Endothelial cell of hepatic sinusoid (primary cell): Measurements from ENCODE around the gene KIF1B.
"Not testable (repeated sequence)": the region's sequence is repeated elsewhere in the genome, so short reads cannot be mapped to it uniquely, and the experiment has no call there.

Source experiments
- in situ Hi-C: cut with HindIII; loops from 2 replicates; pipeline ENCODE4 v1.10.0; 2017; ENCODE audit warnings: low sequenced_read_pairs

Gene KIF1B

DNA sequence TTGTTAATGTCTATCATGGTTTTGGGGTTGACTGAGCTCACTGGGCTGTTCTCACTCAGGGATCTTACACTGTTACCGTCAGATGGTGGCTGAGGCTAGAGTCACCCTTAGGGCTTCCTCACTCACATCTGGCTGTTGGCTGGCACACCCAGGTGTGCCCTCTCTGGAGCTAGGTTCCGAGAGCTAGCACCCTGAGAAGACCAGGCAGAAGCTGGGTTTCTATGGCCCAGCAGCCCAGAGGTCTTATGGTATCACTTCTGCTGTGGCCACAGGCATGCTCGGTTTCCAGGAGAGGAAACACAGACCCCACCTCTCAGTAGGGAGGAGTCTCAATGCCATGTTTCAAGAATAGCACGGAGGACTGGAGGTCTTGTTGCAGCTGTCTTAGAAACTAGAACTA is 20.7 kb upstream of the KIF1B start:
- in situ Hi-C loops = no loop called here

DNA sequence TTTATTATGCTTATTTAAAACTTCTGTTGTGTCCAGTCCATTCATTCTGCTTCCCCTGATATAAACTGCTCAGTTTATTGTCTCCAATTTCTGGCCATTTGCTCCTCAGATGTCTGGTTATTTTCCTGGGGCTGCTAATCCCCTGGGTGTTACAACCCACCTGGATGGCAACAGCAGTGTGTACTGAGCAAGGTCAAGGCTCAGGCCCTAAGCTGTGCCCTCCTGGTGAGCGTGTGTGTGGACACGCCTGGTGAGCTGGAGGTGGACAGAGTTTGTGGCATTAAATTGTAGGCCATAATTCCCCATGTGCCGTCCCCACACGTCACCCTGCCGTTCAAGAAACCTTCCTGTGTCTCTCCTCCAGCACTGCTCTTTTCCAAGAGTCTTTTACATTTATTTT is 18.1 kb upstream of the KIF1B start:
- in situ Hi-C loops = no loop called here

DNA sequence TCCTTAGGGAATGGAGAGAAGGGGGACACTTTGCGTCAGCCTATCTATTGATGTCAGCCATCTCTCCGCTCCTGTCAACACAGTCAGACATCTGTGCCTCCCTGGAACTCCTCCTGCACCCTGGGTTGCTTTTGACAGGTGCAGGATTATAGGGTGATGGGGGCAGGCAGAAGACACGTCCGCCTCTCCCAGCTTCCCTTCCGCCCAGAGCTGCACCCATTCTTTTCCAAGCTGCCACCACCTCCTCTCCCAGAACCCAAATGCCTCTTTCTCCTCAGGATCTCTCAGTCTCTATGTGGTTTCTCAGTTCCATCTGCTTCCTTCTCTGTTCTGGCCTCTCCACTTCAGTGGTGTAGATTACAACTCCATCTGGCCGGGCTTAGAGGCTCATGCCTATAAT is 17.1 kb upstream of the KIF1B start:
- in situ Hi-C loops = no loop called here

DNA sequence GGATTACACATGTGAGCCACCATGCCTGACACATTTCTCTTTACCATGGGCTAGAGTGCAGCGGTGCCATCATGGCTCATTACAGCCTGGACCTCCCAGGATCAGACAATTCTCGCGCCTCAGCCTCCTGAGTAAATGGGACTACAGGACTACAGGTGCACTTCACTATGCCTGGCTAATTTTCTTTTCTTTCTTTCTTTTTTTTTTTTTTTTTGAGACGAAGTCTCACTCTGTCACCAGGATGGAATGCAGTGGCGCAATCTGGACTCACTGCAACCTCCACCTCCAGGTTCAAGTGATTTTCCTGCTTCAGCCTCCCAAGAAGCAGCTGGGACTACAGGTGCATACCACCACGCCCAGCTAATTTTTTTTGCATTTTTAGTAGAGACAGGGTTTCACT is 14.8 kb upstream of the KIF1B start:
- in situ Hi-C loops = no loop called here

DNA sequence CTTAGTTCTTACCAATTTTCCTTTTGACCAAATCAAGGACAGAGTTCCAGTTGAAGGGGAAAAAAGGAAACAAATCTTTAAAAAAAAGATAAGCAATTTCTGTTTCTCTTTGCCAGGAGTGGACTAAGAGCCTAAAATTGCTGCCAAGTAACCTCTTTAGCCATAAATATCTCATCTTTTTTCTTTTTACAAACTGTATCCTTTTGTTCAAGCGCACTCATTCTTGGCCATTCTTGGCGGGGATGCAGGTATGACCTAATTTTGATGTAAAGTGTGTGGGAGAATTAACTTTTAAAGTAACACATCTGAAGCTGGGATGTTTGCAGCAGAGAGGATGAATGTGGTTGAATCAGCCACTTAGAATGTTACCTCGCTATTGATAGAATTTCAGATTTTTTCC is 13.4 kb upstream of the KIF1B start:
- in situ Hi-C loops = no loop called here

DNA sequence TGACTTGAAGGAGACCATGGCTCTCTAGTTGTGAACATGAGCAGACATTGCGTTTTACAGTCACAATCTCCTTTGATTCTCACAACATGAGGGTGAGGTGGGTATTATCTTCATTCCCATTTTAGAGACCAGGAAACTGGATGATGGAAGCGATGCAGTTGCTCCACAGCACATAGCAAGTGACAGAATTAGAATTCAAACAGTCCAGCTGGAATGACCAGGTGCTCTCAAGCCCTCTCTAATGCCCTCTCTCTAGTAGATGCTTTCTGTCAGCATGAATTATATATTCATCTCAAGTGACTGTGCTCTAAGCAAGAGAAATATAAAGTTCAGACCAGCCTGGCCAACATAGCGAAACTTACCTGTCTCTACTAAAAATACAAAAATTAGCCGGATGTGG is 9.8 kb upstream of the KIF1B start:
- in situ Hi-C loops = no loop called here

DNA sequence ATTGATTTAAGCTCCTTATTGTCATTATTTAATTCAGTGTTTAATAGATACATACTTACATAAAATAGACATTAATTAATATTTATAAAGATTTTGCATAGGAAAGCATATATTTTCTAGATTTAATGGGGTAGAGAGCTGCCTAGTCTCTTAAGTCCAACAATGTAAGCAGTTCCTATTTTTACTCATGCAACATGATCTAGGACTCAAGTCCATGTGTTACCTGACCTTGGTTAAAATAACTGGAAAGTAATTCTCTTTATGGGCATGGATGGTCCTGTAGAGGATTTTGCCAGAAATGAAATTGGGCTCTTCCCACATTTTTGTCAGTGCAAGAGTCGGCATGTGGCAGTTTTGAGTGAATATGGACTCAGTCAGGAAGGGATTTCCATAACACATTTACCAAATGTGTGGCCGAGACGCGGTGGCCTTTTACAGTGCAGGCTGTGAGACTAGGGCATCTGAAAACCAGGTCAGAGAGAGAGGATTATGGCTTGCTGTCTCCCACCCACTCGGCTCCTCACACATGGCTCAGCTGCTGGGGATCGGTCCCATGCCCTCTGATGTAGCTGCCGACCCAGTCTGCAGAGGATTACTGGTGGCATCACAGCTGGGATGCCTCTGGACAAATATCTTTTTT is 6.2 kb upstream of the KIF1B start:
- in situ Hi-C loops = no loop called here

DNA sequence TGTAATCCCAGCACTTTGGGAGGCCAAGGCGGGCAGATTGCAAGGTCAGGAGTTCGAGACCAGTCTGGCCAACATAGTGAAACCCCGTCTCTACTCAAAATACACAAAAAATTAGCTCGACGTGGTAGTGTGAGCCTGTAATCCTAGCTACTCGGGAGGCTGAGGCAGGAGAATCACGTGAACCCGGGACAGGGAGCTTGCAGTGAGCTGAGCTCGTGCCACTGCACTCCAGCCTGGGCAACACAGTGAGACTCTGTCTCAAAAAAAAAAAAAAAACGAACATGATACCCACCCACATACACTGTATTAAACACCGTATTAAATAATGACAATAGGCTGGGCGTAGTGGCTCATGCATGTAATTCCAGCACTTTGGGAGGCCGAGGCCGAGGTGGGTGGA is 5.2 kb upstream of the KIF1B start:
- in situ Hi-C loops = not testable (repeated sequence)

DNA sequence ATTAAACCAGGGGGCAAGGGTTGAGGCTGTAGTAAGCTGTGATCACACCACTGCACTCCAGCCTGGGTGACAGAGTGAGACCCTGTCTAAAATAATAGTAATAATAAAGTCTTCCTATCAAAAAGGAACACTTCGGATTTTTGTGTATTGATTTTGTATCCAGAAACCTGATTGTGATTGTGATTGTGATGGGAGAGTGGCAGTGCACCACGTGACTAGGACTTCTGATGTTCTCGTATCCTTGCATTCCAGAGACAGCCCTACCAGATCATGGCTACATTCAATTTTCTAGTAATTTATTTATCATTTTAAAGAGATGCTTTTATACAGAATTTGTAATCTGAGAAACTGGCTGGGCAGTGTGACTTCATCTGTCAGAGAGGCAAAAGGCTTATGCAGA is 2.6 kb upstream of the KIF1B start:
- in situ Hi-C loops = no loop called here

DNA sequence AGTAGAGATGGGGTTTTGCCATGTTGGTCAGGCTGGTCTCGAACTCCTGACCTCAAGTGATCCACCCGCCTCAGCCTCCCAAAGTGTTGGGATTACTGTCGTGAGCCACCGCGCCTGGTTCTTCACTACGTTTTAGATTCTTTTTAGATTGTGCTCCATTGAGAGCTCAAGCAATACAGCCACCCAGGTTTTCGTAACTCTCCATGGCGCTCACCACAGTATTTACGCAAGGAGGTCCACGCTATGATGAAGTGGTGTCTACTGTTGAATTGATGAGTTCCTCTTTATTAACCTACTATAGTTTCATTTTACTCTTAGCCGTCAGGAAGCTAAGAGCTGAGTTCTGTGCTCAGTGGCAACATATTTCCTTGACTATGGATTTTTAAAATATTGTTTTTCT is 1.8 kb upstream of the KIF1B start:
- in situ Hi-C loops = no loop called here

DNA sequence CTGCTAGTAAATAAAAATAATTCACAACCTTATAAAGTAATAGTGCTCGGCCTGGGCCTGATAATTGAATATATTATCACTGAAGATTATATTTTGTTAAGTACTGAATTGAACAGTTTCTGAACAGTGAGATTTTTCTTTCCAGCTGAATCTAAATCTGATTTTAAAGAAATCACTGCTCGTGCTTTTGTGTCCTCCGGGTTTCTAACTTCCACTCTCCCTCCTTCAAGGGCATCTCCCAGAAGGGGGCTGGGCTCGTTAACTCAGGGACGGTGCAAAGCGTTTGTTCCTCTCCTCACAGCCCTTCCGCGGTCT is 823 bp upstream of the KIF1B start:
- in situ Hi-C loops = no loop called here

DNA sequence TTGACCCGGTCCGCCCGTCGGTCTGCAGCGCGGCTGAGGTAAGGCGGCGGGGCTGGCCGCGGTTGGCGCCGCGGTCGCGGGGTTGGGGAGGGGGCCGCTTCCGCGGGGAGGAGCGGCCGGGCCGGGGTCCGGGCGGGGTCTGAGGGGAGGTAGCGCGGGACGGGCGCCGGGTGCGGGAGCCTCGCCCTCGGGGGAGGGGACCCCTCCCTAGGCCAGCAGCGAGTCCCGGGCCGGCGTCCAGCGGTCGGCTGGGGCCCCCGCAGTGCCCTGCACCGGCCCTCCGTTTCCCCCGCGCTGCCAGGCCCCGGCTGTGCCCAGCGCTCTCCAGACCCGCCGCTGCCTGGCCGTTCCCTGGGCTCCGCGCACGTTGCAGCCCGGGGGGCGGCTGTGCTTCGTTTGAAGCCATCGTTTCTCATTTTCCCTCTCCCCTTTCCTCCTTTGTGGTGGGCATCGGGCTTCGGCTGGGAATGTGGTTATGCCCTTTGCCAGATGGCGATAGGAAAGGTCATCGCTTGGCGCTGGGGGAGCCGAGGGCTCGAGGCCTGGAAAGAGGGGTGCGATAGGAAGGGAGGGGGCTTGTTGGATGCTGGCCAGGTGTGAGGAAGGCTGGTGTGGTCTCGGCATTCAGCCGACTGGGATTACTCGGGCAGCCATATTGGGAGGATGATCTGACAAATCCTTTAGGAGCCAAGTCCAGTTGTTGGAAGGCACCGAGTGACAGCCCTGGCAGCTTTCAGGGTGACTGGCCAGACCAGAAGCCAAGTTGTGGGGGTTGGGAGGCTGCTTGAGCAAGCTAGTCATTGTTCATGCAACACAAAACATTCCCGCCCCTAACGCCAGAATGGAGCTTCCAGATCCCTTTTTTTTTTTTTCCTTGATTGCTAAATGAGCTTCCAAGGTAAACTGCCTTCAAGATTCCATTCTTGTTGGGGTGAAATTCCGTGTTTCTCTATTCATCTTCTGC is 753 bp downstream of the KIF1B start:
- in situ Hi-C loops = no loop called here

DNA sequence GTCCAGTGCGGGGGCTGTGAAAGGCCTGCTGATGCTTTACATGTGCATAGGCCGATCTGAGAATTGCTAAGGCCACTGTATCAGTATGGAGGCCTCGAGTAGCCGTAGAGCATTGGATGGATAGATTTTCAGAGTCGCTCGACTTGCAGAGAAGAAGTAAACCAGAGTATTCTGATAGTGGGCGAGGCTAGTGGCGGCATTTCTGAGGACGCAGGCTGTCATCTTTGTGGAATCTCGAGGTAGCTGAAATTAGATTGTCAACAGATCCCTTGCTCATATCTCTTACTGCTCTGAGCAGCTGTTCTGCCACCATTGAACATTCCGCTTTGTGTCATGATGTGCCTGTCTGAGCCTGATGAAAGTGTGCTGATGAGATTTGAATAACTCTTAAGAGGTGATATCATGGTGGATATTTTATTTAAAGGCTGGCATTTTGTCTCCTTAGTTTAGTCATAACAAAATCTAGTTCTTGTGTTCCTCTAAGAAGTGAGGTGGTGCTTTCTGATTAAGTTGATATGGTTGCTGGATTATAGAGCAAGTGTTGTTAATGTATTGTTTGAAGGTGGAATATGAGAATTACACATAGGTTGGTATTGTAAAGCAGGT is 1.5 kb downstream of the KIF1B start:
- in situ Hi-C loops = no loop called here

DNA sequence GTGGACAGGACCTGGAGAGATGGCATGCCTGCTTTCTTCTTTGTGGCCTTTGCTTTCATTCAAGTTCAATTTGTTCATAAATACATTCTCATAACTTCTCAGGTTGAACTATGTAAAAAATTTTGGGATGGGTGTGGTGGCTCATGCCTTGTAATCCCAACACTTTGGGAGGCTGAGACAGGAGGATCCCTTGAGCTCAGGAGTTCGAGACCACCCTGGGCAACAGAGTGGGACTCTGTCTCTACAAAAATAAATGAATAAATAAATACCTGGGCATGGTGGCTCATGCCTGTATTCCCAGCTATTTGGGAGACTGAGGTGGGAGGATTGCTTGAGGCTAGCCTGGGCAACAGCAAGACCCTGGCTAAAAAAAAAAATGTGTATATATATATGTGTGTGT is 2.1 kb downstream of the KIF1B start:
- in situ Hi-C loops = no loop called here

DNA sequence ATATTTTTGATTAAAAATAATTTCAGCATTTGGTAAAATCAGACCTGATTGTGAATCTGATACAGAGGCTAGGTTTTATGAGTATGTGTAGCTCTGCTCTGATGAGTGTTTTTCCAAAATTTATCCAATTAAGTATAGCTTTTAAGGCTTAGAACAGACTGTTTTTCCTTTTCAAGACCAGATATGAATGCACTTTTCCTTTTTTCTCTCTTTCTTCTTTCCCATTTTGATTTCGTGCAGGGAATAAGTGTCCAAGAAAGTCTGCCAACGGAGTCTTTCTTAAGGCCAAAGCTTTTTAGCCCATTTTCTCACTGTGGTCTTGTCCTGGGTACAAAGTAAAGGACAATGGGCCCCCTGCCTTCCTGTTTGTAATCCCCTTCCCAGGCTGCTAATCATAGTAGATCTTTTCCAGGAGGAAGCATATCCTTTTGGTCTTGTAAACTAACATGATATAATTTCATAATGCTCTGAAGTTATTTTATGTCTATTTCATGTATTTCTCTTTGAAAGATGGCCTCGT is 2.9 kb downstream of the KIF1B start:
- in situ Hi-C loops = no loop called here

DNA sequence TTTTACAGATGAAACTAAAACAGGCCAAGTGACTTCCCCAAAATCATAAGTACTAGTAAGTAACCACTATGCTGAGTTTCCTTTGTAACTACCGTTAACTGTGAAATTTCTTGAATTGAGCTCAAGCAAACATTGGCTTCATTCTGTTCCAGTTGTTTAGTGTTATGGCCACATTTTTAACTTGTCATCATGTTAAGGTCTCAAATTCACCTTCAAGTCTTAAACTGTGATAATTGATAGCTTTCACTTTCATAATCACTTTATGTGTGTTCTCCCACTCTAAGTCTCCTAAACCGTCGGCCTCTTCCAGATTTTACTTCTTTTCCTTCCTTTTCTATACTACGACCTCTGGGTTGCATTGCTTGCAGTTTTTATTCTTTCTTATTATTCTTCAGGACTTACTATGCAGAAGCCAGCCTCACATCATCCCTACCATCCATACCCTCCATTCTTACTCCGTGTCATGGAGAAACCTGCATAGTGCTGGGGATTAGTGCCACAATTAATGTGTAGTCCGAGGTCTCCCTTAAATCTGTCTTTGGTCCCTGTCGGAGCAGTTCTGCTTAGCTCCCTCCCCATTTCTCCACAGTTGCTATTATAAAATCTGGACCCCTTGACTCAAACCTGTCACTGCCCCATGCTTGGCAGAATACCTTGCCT is 5.8 kb downstream of the KIF1B start:
- in situ Hi-C loops = no loop called here

DNA sequence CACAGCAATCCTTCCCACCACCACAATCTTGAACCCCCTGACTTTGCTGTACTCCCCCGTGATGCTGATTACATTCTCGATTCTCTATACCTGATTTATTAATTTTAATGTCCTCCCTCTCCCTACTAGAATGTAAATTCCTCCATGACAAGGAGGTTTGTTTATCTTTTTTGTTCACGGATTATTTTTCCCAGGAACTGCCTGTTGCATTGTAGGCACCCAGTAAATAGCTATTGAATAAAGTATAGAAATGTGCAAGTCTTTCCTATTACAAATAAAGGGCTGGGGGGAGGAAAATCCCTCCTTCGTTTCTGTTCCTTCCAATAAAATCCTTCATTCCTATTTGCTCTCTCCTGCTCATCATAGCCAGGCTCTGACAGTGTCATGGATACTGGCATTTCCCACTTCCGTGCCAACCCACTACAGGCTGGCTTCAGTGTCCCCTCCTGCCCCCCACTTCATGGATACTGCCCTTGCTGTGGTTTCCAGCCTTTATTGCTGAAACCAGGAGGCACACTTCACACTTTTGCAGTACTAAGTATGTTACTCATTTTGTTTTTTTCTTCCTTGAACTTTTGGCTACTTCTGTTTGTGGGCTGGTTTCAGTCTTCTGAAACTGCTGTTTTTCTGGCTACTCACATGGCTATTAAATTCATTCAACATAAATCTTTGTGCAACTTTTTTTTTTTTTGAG is 7.5 kb downstream of the KIF1B start:
- in situ Hi-C loops = no loop called here

DNA sequence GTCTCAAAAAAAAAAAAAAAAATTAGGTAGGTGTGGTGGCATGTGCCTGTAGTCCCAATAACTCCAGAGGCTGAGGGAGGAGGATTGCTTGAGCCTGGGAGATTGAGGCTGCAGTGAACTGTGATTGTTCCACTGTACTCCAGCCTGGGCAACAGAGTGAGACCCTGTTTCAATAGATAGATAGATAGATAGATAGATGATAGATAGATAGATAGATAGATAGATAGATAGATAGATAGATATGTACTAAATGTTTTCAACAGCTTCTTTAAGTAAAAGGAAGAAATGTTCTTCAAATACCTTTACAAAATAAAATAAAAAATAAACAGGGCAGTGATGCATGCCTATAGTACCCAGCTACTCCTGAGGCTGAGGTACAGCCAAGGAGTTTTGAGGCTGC is 9.8 kb downstream of the KIF1B start:
- in situ Hi-C loops = no loop called here

DNA sequence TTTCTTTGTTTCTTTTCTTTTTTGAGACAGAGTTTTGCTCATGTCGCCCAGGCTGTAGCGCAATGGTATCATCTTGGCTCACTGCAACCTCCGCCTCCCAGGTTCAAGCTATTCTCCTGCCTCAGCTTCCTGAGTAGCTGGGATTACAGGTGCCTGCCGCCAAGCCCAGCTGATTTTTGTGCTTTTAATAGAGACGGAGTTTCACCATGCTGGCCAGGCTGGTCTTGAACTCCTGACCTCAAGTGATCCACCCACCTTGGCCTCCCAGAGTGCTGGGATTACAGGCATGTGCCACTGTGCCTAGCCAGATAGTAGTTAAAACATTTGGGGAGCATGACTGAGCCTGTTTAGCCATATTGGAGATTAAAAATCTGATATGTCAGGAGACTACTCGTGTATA is 10.3 kb downstream of the KIF1B start:
- in situ Hi-C loops = not testable (repeated sequence)

DNA sequence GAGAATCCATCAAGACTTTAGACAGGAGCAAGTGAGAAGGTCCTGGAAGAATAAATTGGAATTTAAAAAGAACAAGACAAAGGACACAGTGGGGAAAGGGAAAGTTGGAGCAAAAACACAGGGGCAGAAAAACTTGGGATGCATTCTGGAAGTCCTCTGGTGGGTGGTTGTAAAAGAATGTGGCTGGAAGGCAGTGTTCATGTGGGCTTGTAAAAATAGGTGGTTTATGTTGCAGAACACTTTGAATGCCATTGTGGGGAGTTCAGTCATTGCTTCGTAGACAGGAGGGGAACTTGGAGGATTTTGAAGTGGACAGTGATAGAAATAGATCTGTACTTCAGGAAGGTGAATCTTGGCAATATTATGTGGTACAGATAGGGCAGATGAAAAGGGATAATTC is 15.2 kb downstream of the KIF1B start:
- in situ Hi-C loops = loop anchor here (5.0 kb wide), 1 partner anchor 43 kb away; no protein-coding TSS in a partner anchor

DNA sequence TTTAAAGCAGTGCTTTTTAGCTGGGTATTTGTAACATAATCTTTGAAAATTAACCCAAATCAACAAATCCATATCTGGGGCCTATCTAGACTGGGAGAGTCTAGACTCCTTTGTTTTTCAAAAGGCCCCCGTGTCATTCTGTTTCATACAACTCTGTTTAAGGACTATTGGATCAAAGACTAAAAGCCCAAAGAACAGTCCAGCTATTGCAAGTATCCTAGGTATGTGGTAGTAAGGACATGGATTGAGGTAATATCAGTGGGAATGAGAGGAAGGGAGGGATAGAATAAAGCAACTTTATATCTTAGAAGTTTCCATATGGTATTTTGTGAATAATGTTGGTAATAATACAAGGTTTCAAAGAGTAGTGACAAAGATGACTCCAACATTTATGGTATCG is 18.2 kb downstream of the KIF1B start:
- in situ Hi-C loops = loop anchor here (5.0 kb wide), 1 partner anchor 46 kb away; no protein-coding TSS in a partner anchor
